Prostate gland (tissue), 2 donors: ENCODE measurements around the gene VKORC1.

Source experiments
- CTCF ChIP-seq, 4 experiments: fragments of 200-600 bp in 2 of 4; fragments of 450-650 bp in 2 of 4; sonication (generic) in 2 of 4; IDR thresholded peaks; 1 replicate in 3 of 4; 2 replicates in 1 of 4; pipeline ENCODE4 v1.5.1; 2016 to 2019; ENCODE audit warnings: antibody characterized with exemption in 4 of 4, mild to moderate bottlenecking in 2 of 4, moderate library complexity in 2 of 4
- POLR2A ChIP-seq: fragments of 450-650 bp; IDR thresholded peaks from one replicate; pipeline ENCODE4 v1.6.1; 2016; ENCODE audit warnings: antibody characterized with exemption, mild to moderate bottlenecking
- POLR2AphosphoS5 ChIP-seq: sonication (generic); formaldehyde crosslinking; IDR thresholded peaks from one replicate; pipeline ENCODE4 v1.6.1; 2017; ENCODE audit warnings: antibody characterized with exemption

GRCh38 chr16:31136287-31136662 lies 41.7 kb upstream of the VKORC1 start:
- no peak for TF ChIP-seq POLR2AphosphoS5
- no peak for TF ChIP-seq CTCF (IDR thresholded peaks at IDR 0.05)
- TF ChIP-seq POLR2A, result no peak
